OCI-LY1 (cell line): ENCODE data around the gene ADAMTS18.

Source experiments
- EZH2 ChIP-seq: fragments of 200-600 bp; sonication (generic), shearing (Covaris generic); IDR thresholded peaks from 2 replicates; pipeline ENCODE4 v1.8.0; 2017; ENCODE audit warnings: borderline replicate concordance, mixed run types, mild to moderate bottlenecking, antibody characterized with exemption, low read length, moderate library complexity, mixed read lengths
- TF ChIP-seq, protein P1 (sequence below): fragments of 200-600 bp; sonication (generic), shearing (Covaris generic); IDR thresholded peaks from 2 replicates; pipeline ENCODE4 v1.5.1; 2017; ENCODE audit warnings: mild to moderate bottlenecking, antibody characterized with exemption, low read length, moderate library complexity, mixed read lengths

DNA sequence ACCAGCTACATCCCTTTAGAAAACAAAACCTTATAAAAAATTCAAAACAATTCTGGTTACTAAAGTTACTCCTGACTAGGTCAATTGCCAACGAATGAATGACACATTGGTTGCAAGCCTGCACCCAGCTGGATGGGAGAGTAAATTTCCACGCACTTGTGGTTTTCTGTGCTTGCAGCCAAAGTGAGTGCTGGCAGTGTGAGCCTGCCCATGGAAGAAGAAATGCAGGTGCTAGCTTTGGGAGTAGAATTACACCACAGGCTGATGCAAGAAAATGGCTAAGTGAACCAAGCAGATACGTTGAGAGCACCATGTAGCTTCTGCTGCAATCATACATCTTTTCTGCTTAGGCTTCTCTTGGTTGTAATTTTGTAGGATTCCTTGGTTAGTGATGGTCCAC lies 161.0 kb downstream of the ADAMTS18 start:
- TF ChIP-seq, protein P1, sequence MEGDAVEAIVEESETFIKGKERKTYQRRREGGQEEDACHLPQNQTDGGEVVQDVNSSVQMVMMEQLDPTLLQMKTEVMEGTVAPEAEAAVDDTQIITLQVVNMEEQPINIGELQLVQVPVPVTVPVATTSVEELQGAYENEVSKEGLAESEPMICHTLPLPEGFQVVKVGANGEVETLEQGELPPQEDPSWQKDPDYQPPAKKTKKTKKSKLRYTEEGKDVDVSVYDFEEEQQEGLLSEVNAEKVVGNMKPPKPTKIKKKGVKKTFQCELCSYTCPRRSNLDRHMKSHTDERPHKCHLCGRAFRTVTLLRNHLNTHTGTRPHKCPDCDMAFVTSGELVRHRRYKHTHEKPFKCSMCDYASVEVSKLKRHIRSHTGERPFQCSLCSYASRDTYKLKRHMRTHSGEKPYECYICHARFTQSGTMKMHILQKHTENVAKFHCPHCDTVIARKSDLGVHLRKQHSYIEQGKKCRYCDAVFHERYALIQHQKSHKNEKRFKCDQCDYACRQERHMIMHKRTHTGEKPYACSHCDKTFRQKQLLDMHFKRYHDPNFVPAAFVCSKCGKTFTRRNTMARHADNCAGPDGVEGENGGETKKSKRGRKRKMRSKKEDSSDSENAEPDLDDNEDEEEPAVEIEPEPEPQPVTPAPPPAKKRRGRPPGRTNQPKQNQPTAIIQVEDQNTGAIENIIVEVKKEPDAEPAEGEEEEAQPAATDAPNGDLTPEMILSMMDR: no peak
- no peak for TF ChIP-seq EZH2
